GM13977 (cell line): ENCODE measurements around the gene CCR5AS.
"Not testable (repeated sequence)": the region's sequence is repeated elsewhere in the genome, so short reads cannot be mapped to it uniquely, and the experiment has no call there.

Source experiments
- DNase-seq: peaks from one replicate; pipeline ENCODE4 v3.0.0; 2012; ENCODE audit warnings: low spot score
- in situ Hi-C: fragments of 300-500 bp; cut with MboI; formaldehyde crosslinking; loops from one replicate; pipeline ENCODE4 v1.12.0; 2022; ENCODE audit warnings: low sequenced_read_pairs, low pct_unique_long_range_greater_than_20kb, mixed read lengths, inconsistent platforms; ENCODE audit not compliant: unreplicated experiment
- TF ChIP-seq, protein P1 (sequence below): IDR thresholded peaks from 2 replicates; pipeline ENCODE4 v1.5.1; 2012; ENCODE audit warnings: mild to moderate bottlenecking, control low read depth; ENCODE audit not compliant: insufficient read depth; ENCODE audit errors: extremely low read depth, missing control alignments

The CCR5AS gene

DNA sequence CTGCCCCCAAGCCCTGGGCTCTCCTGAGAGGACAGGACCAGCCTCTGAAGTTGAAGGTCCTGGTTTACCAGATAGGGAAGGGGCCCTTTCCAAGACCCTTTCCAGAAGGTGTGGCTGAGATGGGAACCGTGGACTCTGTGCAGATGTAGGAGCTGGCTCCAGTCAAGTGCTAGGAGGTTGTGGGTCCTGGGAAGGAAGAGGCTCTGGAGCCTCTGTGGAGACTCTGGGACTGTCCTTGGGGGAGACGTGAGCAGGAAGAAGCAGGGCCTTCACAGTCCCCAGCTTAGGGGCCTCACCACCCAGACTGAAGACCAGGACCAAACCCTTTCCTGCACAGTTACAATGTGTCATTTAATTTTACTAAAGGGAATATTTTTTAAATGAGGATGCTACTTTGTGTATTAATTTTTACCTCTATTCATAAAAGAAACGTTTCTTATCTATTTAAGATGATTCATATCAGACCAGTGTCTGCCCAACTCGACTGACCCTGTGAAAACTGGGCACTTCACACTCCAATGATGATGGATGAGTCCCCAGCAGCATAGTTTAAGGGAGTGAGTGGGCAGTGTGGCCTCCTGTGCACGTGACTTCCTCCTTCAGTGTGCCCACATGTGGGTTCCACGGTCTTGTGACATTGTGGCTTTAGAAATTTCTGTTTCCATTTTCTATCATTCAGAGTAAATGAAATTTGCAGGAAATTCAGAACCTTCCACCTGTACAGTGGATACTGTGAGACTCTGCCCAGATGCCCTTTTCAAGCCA, 10.9 kb downstream of the CCR5AS start:
- DNase-seq: no peak
- TF ChIP-seq, protein P1, sequence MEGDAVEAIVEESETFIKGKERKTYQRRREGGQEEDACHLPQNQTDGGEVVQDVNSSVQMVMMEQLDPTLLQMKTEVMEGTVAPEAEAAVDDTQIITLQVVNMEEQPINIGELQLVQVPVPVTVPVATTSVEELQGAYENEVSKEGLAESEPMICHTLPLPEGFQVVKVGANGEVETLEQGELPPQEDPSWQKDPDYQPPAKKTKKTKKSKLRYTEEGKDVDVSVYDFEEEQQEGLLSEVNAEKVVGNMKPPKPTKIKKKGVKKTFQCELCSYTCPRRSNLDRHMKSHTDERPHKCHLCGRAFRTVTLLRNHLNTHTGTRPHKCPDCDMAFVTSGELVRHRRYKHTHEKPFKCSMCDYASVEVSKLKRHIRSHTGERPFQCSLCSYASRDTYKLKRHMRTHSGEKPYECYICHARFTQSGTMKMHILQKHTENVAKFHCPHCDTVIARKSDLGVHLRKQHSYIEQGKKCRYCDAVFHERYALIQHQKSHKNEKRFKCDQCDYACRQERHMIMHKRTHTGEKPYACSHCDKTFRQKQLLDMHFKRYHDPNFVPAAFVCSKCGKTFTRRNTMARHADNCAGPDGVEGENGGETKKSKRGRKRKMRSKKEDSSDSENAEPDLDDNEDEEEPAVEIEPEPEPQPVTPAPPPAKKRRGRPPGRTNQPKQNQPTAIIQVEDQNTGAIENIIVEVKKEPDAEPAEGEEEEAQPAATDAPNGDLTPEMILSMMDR: no peak
- in situ Hi-C loops: loop anchor here (25.0 kb wide), 1 partner anchor 634 kb away; no protein-coding TSS in a partner anchor

- TF ChIP-seq, protein P1: no peak
- DNase-seq: no peak
- in situ Hi-C loops: loop anchor here (25.0 kb wide), 1 partner anchor 633 kb away; no protein-coding TSS in a partner anchor
Observed at GRCh38 chr3:46395210-46395661, 11.6 kb downstream of the CCR5AS start.

DNA sequence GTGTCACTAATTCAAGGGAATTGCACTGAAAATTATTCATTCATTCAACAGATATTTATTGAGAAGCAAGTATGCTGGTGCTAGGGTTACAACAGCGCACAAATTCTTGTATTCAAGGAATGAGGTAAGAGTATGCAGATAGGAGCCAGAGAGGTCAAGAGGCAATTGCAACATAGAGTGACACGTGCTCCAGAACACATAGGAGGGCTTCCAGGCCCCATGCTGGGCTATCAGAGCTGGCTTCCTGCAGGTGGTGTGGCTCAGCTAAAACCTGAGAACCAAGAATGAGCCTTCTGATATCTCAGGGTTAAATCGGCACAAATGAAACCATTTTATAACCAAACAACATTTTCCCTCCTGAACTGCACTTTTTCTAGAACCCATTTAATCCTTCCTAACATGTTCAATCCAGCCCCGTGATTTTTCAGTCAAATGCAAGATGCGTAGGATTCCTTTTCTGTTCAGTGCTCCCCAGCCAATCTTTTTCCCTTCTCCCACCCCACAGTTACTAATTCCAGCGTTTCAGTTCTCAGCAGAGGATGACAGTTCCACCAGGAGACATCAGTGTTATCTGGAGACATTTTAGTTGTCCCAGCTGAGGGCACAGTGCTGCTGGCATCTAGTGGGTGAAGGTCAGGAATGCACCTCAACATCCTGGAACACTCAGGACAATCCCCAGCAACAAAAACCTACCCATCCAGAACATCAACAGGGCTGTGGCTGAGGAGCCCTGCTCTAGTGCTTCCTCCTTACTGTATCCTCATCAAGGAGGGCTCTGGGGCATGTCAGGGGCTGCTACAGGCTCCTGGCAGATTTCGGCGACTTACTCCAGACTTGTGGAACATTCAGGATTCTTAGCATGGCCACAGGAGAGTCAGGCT, 13.1 kb downstream of the CCR5AS start:
- DNase-seq: no peak
- in situ Hi-C loops: loop anchor here (25.0 kb wide), 1 partner anchor 631 kb away; no protein-coding TSS in a partner anchor

GRCh38 chr3:46393011-46393410, 13.9 kb downstream of the CCR5AS start:
- TF ChIP-seq, protein P1: no peak
- DNase-seq: no peak
- in situ Hi-C loops: loop anchor here (25.0 kb wide), 1 partner anchor 631 kb away; no protein-coding TSS in a partner anchor

More for the DNA sequence above, 13.1 kb downstream of the CCR5AS start:
- TF ChIP-seq, protein P1: no peak

- in situ Hi-C loops: loop anchor here (25.0 kb wide), 1 partner anchor 629 kb away; no protein-coding TSS in a partner anchor
- DNase-seq: not testable (repeated sequence)
Observed at GRCh38 chr3:46391526-46391925, 15.3 kb downstream of the CCR5AS start.

- TF ChIP-seq, protein P1: no peak
- in situ Hi-C loops: loop anchor here (25.0 kb wide), 1 partner anchor 627 kb away; no protein-coding TSS in a partner anchor
Observed at GRCh38 chr3:46389306-46389705, 17.6 kb downstream of the CCR5AS start.

DNA sequence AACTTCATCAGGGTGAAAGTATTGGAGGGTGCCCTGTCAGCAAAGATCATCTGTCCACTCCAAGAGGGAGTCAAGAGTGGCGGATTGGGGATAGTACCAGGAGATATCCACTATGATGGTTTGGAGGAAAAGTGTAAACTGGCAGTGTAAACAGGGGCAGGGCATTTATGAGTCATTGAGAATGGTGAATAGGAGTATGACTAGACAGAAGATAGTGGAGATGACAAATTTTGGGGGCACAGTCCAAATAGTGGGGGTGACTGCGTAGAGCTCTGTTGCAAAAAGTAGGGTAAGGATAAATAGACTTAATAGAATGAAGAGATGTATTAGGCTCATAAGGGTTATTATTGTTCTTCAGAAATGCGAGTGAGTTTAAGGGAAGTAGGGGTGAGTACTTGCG, 18.0 kb downstream of the CCR5AS start:
- in situ Hi-C loops: loop anchor here (25.0 kb wide), 1 partner anchor 627 kb away; no protein-coding TSS in a partner anchor
- not testable (repeated sequence) for DNase-seq

More at GRCh38 chr3:46389306-46389705, 17.6 kb downstream of the CCR5AS start:
- no peak for DNase-seq
